Activated naive CD4-positive, alpha-beta T cell treated with anti-CD3 and anti-CD28 coated beads, Interleukin-2, amount 50 U/mL, for 72 hours (primary cell): Measurements from ENCODE around the gene MAGEC1. TPM values are rescaled to one million over a fixed set of nuclear protein-coding genes. Genes with fewer than 3 reads are reported as not detected.
"Not testable (repeated sequence)": the region's sequence is repeated elsewhere in the genome, so short reads cannot be mapped to it uniquely, and the experiment has no call there.

ENCODE experiments used
- ATAC-seq, 2 donors: fragments of 150-1000 bp; cut with Tn5 transposase; 2 replicates each; pipeline ENCODE4 v1.10.0; 2021; ENCODE audit warnings: mild to moderate bottlenecking in 2 of 2, moderate library complexity in 2 of 2
- DNase-seq, 2 donors: peaks; one replicate each; pipeline ENCODE4 v3.0.0; 2021 to 2022; ENCODE audit warnings: low spot score in 2 of 2
- H3K27ac Mint-ChIP-seq, 2 donors: one replicate each; pipeline ENCODE4 v1.8.0; 2022; ENCODE audit warnings: mild to moderate bottlenecking in 2 of 2, mixed read lengths in 2 of 2
- H3K36me3 Mint-ChIP-seq, 2 donors: one replicate each; pipeline ENCODE4 v1.8.0; 2022; ENCODE audit warnings: mixed read lengths in 2 of 2
- H3K9me3 Mint-ChIP-seq, 2 donors: one replicate each; pipeline ENCODE4 v1.8.0; 2022; ENCODE audit warnings: mixed read lengths in 2 of 2
- total RNA-seq, 2 donors: library from RNA; stranded (reverse); gene quantifications; one replicate each; pipeline ENCODE4 v1.2.3, GENCODE V29; 2022

Gene MAGEC1, protein sequence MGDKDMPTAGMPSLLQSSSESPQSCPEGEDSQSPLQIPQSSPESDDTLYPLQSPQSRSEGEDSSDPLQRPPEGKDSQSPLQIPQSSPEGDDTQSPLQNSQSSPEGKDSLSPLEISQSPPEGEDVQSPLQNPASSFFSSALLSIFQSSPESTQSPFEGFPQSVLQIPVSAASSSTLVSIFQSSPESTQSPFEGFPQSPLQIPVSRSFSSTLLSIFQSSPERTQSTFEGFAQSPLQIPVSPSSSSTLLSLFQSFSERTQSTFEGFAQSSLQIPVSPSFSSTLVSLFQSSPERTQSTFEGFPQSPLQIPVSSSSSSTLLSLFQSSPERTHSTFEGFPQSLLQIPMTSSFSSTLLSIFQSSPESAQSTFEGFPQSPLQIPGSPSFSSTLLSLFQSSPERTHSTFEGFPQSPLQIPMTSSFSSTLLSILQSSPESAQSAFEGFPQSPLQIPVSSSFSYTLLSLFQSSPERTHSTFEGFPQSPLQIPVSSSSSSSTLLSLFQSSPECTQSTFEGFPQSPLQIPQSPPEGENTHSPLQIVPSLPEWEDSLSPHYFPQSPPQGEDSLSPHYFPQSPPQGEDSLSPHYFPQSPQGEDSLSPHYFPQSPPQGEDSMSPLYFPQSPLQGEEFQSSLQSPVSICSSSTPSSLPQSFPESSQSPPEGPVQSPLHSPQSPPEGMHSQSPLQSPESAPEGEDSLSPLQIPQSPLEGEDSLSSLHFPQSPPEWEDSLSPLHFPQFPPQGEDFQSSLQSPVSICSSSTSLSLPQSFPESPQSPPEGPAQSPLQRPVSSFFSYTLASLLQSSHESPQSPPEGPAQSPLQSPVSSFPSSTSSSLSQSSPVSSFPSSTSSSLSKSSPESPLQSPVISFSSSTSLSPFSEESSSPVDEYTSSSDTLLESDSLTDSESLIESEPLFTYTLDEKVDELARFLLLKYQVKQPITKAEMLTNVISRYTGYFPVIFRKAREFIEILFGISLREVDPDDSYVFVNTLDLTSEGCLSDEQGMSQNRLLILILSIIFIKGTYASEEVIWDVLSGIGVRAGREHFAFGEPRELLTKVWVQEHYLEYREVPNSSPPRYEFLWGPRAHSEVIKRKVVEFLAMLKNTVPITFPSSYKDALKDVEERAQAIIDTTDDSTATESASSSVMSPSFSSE
- total RNA-seq = not detected

DNA sequence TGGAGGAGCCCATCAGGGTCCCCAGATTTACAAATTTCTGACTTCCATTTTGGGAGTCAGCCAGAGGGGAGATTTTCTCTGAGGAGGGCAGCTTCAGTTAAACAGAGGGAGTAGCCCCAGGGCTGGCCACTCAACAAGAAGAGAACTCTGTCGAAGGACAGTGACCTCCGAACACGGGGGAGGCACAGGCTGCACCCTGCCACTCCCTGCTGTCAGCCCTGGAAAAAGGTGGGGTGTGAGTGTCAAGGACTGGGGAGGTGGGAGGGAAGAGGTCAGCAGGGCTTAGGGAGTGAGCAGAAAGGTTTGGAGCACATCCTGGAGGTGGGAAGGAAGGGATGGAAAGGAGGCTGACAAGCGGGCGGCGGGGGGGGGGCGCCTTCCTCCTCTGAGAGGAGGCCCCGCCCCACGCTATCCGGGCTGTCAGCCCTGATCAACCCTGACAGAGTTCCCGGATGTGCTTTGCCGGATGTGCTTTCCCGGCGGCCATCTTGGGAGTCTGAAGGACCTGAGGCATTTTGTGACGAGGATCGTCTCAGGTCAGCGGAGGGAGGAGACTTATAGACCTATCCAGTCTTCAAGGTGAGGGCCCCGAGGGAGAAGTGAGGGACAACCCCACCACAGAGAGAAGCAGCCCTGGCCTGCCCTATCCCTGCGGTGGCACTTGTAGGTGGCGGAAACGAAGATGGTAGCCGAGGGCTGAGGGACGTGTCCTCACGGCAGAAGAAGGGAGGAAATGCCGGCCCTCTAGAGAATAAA, at the start of gene MAGEC1:
Gene MAGEC1 (plus strand): TSS at position 495 of the 756 bp plus-strand sequence. CDS start 1,179 bp downstream, outside the sequence.
- H3K36me3 Mint-ChIP-seq = peaks cover 0 to 16% of the 10 kb centered on the region in 2 donors
- DNase-seq = no peak
- H3K27ac Mint-ChIP-seq = no peak within 1 kb of the TSS
- ATAC-seq = no peak
- peaks cover 16 to 22% of the 10 kb centered on the region in 2 donors for H3K9me3 Mint-ChIP-seq

DNA sequence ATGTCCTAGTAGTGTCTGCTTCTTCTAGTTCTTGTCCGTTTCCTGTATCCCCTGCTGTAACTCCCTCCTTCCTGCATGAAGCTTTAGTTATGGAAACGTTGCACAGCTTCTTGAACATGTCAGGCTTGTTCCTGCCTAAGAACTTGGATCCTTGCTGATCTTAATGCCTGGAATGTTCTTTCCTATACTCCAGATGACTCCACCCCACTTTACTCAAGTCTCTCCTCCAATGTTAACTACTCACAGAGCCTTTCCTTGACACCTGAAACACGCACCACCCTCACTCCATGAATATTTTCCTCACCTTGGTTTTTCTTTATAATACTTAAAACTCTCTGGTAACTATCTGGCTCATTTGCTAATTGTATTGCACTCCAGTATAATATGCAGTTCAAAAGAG, 46.2 kb upstream of the MAGEC1 start:
- Mint-ChIP-seq H3K27ac (no peak overlapping the region), H3K9me3 (peaks cover 4 to 8% of the 10 kb centered on the region in 2 donors), H3K36me3 (no peaks in the 10 kb centered on the region)
- ATAC-seq (no peak), DNase-seq (no peak)

DNA sequence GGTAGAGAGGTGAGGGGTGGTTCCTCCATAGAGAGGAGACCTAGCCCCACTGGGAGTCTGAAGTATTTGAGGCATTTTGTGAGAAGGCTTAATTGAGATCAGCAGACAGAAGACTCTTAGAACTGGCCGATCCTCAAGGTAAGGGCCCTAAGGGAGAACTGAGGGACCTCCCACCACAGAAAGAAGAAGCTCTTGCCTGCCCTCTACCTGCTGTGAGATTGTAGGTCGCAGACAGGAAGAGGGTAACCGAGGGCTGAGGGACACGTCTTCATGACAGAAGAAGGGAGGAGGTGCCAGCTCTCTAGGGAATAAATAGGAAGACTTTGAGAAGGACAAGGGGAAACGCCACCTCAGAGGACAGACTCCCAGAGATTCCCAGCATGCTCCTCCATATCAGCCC, 24.1 kb upstream of the MAGEC1 start:
- DNase-seq (no peak), ATAC-seq (no peak)
- Mint-ChIP-seq H3K36me3 (no peaks in the 10 kb centered on the region), H3K9me3 (no peaks in the 10 kb centered on the region), H3K27ac (no peak overlapping the region)

DNA sequence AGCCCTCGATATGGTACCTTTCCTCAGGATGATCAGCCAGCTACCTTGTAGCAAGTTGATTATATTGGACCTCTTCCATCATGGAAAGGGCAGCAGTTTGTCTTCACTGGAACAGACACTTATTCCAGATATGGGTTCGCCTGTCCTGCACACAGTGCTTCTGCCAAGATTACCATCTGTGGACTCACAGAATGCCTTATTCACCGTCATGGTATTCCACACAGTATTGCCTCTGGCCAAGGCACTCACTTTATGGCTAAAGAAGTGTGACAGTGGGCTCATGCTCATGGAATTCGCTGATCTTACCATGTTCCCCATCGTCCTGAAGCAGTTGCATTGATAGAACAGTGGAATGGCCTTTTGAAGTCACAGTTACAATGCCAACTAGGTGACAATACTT, 14.9 kb upstream of the MAGEC1 start:
- not testable (repeated sequence) for ATAC-seq, H3K9me3 Mint-ChIP-seq, DNase-seq, H3K27ac Mint-ChIP-seq, H3K36me3 Mint-ChIP-seq

DNA sequence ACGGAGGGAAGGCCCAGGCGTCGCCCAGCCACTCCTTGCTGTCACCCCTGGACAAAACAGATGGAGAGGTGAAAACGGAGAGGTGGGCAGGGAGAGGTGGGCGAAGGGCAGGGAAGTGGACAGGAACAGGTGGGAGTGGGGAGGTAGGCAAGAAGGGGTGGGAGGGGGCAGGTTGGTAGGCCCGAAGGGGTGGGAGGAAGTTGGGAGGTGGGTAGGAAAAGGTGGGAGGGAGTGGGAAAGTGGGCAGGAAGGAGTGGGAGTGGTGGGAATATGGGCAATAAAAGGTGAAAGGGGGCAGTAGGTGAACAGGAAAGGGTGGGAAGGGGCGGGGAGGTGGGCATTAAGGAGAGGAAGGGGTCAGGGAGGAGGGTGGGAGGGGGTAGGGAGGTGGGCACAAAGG, 9.0 kb upstream of the MAGEC1 start:
- H3K9me3 Mint-ChIP-seq = no peaks in the 10 kb centered on the region
- no peak for ATAC-seq

DNA sequence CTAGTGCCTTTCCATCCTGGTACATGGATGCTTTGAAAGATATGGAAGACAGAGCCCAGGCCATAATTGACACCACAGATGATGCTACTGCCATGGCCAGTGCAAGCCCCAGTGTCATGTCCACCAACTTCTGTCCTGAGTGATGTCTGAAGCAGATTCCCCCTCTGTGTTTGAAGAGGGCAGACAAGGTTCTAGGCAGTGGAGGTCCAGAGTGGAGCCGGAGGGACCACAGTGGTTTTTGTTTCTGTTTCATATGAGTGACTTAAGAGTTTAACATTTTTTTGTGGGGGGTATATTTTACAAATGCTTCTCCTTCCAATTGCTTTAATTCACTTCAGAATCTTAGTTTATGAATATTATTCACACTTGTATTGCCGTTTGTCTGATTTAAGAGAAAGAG, 6.0 kb upstream of the MAGEC1 start:
- no peak for ATAC-seq
- DNase-seq = no peak
- Mint-ChIP-seq H3K9me3 (peaks cover 0 to 3% of the 10 kb centered on the region in 2 donors), H3K36me3 (peaks cover 0 to 3% of the 10 kb centered on the region in 2 donors), H3K27ac (no peak overlapping the region)

More for the DNA sequence above, 9.0 kb upstream of the MAGEC1 start:
- Mint-ChIP-seq H3K27ac (no peak overlapping the region), H3K36me3 (no peaks in the 10 kb centered on the region)
- DNase-seq = no peak

DNA sequence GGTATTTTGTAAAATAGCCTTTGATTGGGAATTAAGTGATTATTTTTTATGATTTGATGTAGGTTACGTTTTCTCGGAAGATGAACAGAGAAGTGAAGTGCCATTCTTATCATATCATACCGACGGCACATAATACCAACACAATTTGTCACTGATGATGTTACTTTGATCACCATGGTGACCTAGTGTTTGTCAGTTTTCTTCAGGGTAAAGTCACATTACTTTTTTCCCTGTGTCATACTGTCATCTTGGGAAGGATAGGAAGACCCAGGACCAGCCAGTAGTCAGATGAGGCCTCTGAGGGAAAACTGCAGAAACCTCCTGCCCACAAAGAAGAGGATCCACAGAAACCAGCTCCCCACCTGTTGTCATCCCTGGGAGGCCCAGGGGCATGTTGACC, 1.3 kb upstream of the MAGEC1 start:
- peaks cover 0 to 9% of the 10 kb centered on the region in 2 donors for H3K36me3 Mint-ChIP-seq
- DNase-seq (no peak), ATAC-seq (no peak)
- H3K9me3 Mint-ChIP-seq = peaks cover 11 to 16% of the 10 kb centered on the region in 2 donors
- H3K27ac Mint-ChIP-seq = no peak overlapping the region

DNA sequence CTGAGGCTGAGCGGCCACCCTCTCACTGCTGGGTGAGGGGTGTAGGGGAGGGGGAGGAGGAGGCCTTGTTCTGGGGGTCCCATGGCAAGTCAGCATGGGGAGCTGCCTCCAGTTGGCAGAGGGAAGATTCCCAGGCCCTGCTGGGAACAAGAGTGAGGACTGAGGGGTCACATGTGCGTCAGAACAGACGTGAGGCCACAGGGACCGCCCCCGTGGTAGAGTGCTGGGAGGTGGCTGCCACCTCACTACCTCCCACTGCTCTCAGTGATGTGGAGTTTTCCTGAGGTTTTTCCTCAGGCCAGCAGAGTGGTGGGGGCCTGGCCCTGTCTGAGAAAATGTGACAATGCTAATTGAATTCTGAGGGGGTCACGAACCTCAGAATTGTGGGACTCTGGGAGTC, 568 bp downstream of the MAGEC1 start:
- peaks cover 16 to 22% of the 10 kb centered on the region in 2 donors for H3K9me3 Mint-ChIP-seq
- H3K27ac Mint-ChIP-seq = no peak overlapping the region
- DNase-seq (no peak), ATAC-seq (no peak)
- H3K36me3 Mint-ChIP-seq = peaks cover 0 to 16% of the 10 kb centered on the region in 2 donors

DNA sequence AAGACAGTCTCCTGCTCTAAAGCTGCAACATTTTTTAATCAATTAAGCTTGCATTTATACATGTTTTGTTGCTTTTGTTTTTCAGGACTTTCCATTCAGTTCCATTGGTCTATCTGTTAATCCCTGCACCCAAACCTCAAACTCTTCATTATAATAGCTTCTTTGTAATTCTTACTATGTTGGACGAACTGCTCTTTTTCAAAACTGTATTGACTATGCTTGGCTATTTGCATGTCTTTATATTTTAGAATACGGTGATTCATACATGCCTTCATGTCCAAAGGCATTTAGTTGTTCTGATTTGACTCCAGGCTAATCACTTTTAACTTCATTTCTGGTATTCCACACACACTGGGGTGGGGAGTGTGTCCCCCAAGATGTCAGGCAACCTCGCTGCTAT, 14.1 kb downstream of the MAGEC1 start:
- DNase-seq (no peak), ATAC-seq (no peak)
- Mint-ChIP-seq H3K27ac (no peak overlapping the region), H3K36me3 (no peaks in the 10 kb centered on the region), H3K9me3 (peaks cover under 1 to 3% of the 10 kb centered on the region in 2 donors)

DNA sequence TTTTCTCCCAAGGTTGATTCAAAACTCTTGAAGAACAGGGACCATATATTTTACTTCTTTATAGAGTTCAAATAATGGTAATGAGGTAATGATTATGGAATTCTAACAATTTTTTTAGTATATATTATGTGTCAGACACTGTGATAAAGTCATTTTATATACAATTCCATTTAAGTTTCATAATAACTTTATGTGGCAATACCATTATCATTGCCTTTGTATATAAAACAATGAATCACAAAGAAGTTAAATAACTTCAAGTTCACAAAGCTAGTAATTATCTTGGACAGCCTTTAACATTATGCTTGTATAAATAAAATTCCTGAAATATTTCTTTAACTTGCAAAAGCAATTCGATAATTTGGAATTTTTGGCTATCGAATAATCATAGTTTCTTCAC, 20.6 kb downstream of the MAGEC1 start:
- no peak for DNase-seq
- Mint-ChIP-seq H3K36me3 (no peaks in the 10 kb centered on the region), H3K27ac (no peak overlapping the region), H3K9me3 (peaks cover 5 to 8% of the 10 kb centered on the region in 2 donors)
- ATAC-seq = no peak

DNA sequence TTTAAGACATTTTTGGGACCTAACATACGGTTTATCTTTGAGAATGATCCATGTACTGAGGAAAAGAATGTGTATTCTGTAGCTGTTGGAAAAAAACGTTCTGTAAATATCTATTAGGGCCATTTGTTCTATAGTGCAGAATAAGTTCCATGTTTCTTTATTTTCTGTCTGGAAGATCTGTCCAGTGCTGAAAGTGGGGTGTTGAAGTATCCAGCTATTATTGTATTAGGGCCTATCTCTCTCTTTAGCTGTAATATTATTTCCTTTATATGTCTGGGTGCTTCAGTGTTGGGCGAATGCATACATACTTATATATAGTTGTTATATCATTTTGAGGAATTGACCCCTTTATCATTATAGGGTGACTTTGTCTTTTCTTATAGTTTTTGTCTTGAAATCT, 24.7 kb downstream of the MAGEC1 start:
- ATAC-seq = no peak
- Mint-ChIP-seq H3K27ac (no peak overlapping the region), H3K9me3 (peaks cover 2 to 6% of the 10 kb centered on the region in 2 donors), H3K36me3 (no peaks in the 10 kb centered on the region)
- DNase-seq = no peak

DNA sequence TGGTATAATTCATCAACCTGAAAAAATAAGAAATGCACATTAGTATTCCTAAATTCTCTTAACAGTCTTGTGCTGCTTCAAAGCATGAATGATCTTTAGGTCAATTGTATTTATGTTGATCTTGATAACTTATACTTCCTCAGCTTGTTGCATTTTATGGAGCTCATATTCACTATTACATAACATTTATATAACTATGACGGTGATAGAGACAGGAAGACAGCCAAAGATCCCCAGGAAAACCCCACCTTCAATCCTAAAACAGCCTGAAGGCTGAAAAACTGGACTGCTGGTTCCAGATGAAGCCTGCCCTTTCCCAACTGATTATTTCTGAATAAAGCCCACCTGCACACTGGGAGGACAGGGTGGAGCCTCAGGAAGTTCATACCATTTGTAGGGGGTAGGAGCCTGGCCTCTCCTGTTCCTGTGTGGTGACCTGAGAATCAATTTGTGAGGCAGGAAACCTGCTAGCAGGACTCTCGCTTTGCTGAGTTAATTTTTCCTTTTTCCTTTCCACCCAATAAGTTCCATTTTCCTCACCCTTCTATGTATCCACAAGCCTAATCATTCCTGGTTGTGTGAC, 30.5 kb downstream of the MAGEC1 start:
- no peak overlapping the region for H3K27ac Mint-ChIP-seq
- no peaks in the 10 kb centered on the region for H3K36me3 Mint-ChIP-seq
- DNase-seq = no peak
- H3K9me3 Mint-ChIP-seq = peaks cover 0 to 3% of the 10 kb centered on the region in 2 donors
- no peak for ATAC-seq

DNA sequence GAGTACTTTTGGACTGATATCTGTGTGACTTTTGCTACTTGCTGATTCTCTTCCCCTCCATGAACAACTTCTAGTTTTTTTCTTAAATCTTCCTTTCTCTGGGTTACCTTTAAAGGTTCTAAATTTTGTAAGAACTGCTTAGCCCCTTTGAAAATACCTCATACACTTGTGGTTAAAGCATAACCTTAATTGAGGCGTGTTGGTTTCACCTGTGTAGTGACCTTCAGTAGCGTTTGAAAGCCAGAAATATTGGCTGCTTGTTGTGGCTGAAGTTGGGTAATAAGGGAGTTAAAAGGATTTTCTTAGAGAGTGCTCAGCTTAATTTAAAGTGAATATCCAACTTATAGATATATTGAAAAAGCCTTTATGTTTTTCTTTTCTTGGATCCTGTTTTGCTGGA, 32.0 kb downstream of the MAGEC1 start:
- Mint-ChIP-seq H3K36me3 (no peaks in the 10 kb centered on the region), H3K9me3 (no peaks in the 10 kb centered on the region), H3K27ac (no peak overlapping the region)
- DNase-seq = no peak
- no peak for ATAC-seq

DNA sequence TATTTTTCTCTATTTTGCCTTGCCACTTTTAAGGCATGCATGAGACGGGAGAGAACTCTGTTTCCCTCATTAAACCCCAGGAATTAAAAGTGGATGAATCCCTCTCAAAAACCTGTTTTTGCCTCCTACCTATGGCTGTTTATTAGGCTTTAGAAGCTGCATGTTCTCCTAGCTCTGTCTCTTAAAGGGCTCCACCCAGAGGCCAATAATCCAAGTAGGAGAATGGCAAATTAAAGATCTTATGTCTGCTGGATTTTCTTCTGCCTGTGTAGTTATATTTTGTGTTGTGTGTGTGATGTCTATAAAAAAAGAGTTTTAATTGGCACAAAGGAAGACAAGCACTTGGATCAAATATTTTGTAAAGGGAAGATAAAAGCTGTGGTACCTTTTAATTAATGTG, 32.4 kb downstream of the MAGEC1 start:
- Mint-ChIP-seq H3K9me3 (no peaks in the 10 kb centered on the region), H3K36me3 (no peaks in the 10 kb centered on the region), H3K27ac (no peak overlapping the region)
- ATAC-seq (no peak), DNase-seq (no peak)

DNA sequence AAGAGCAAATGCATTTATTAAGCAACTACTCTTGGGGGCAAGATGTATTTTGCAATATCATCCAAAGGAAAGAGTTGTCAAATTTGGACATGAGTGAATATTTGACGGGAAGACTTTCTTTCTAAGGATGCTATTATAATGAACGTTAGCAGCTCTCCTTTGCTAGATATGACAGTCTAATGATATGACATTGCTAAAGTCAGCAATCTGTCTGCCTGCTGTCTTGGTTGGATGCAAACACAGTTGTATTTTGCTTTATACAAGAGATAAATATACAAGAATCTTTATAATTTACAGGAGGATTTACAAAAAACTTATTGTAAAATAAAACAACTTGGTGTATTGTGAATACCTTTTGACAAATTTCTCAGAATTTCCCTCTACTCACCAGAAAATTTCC, 37.5 kb downstream of the MAGEC1 start:
- H3K9me3 Mint-ChIP-seq = no peaks in the 10 kb centered on the region
- DNase-seq (no peak), ATAC-seq (no peak)
- H3K27ac Mint-ChIP-seq = no peak overlapping the region
- no peaks in the 10 kb centered on the region for H3K36me3 Mint-ChIP-seq

DNA sequence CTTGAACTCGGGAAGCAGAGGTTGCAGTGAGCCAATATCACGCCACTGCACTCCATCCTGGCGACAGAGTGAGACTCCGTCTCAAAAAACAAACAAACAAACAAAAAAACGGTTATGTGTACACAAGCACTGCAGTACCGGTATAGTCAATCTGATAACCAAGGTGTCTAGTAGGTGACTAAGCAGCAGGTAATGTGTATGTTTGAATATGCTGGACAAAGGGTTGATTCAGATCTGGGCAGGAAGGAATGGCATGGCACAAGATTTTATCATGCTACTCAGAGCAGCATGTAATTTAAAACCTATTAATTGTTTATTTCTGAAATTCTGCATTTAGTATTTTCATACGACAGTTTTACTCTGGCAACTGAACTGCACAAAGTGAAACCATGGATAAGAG, 41.7 kb downstream of the MAGEC1 start:
- no peak for ATAC-seq
- DNase-seq = no peak
- Mint-ChIP-seq H3K9me3 (no peaks in the 10 kb centered on the region), H3K36me3 (no peaks in the 10 kb centered on the region), H3K27ac (no peak overlapping the region)
